Raji (cell line): ENCODE measurements around the gene ARVCF.

Experiments used
- POLR2A ChIP-seq: IDR thresholded peaks from 2 replicates; pipeline ENCODE4 v1.6.1; 2011; ENCODE audit warnings: low read depth, low read length, control low read depth; ENCODE audit not compliant: insufficient read depth

The ARVCF gene

GRCh38 chr22:20040327-20041200 is 23.9 kb upstream of the ARVCF start:
- TF ChIP-seq POLR2A, result no peak

GRCh38 chr22:20039683-20040325 is 23.2 kb upstream of the ARVCF start:
- no peak for TF ChIP-seq POLR2A

GRCh38 chr22:20038574-20038973 is 22.0 kb upstream of the ARVCF start:
- no peak for TF ChIP-seq POLR2A

- TF ChIP-seq POLR2A, result no peak
Measured at GRCh38 chr22:20037419-20037818, 20.8 kb upstream of the ARVCF start.

GRCh38 chr22:20036535-20037392 is 20.1 kb upstream of the ARVCF start:
- no peak for TF ChIP-seq POLR2A

- TF ChIP-seq POLR2A, result no peak
Measured at GRCh38 chr22:20036084-20036482, 19.5 kb upstream of the ARVCF start.

GRCh38 chr22:20035375-20036083 is 18.9 kb upstream of the ARVCF start:
- no peak for TF ChIP-seq POLR2A

- no peak for TF ChIP-seq POLR2A
Measured at GRCh38 chr22:20034143-20034542, 17.5 kb upstream of the ARVCF start.

- no peak for TF ChIP-seq POLR2A
Measured at GRCh38 chr22:20033045-20033706, 16.6 kb upstream of the ARVCF start.

GRCh38 chr22:20032407-20032991 is 15.9 kb upstream of the ARVCF start:
- no peak for TF ChIP-seq POLR2A

GRCh38 chr22:20031732-20032406 is 15.2 kb upstream of the ARVCF start:
- TF ChIP-seq POLR2A, result no peak

GRCh38 chr22:20029550-20030225 is 13.1 kb upstream of the ARVCF start:
- TF ChIP-seq POLR2A, result no peak

GRCh38 chr22:20028855-20029549 is 12.4 kb upstream of the ARVCF start:
- TF ChIP-seq POLR2A, result no peak
